HG02884 (cell line): ENCODE measurements around the gene CSAG3.

ENCODE experiments used
- ATAC-seq: cut with Tn5 transposase; IDR thresholded peaks from one replicate; pipeline ENCODE4 v1.9.1; 2021; ENCODE audit warnings: mild to moderate bottlenecking, moderate library complexity; ENCODE audit not compliant: unreplicated experiment

CSAG3 gene

DNA sequence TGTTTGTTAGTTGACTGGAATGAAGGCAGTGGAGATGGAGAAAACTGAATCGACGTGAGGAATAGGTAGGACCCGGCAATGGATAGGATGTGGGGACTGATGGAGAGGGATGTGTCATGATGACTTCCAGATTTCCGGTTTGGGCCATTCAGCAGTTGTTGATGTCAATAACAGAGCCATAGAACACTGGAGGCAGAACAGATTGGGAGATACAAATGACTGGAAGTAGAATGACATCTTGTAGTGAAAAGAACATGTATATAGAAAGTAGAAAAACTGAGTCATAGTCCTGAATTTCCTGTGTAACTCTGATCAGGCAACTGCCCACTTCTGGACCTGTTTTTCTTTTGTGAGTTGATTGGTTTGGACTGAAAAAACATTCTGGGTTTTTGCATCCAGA, 47.0 kb downstream of the CSAG3 start:
- no peak for ATAC-seq
